Activated CD4-positive, alpha-beta memory T cell treated with anti-CD3 and anti-CD28 coated beads, Interleukin-2, amount 10 ng/mL, durations not matched to agents 7 days and 5 days (primary cell): ENCODE data around the gene ACTR3. TPM values are rescaled to one million over a fixed set of nuclear protein-coding genes. Genes with fewer than 3 reads are reported as not detected.
"Not testable (repeated sequence)": the region's sequence is repeated elsewhere in the genome, so short reads cannot be mapped to it uniquely, and the experiment has no call there.

Experiments used
- CTCF ChIA-PET: fragments of 350-600 bp; sonication (Branson Sonifier 250); formaldehyde crosslinking; loops from one replicate; lab custom pipeline; 2021; ENCODE audit warnings: antibody characterized with exemption, inconsistent platforms; lab: Charles Lee
- POLR2A ChIA-PET: fragments of 350-600 bp; sonication (Branson Sonifier 250); formaldehyde crosslinking; loops from one replicate; lab custom pipeline; 2021; ENCODE audit warnings: antibody characterized with exemption; lab: Charles Lee
- DNase-seq: peaks from one replicate; pipeline ENCODE4 v3.0.0-alpha.2; 2020
- H3K27ac Mint-ChIP-seq: one replicate; pipeline ENCODE4 v1.8.0; 2021; ENCODE audit warnings: mild to moderate bottlenecking, mixed read lengths
- H3K27me3 Mint-ChIP-seq: one replicate; pipeline ENCODE4 v1.8.0; 2021; ENCODE audit warnings: mixed read lengths
- H3K36me3 Mint-ChIP-seq: one replicate; pipeline ENCODE4 v1.8.0; 2021; ENCODE audit warnings: low read depth, mixed read lengths
- H3K4me1 Mint-ChIP-seq: one replicate; pipeline ENCODE4 v1.8.0; 2021; ENCODE audit warnings: mixed read lengths
- H3K4me3 Mint-ChIP-seq: one replicate; pipeline ENCODE4 v1.8.0; 2021; ENCODE audit warnings: mild to moderate bottlenecking, mixed read lengths
- H3K9me3 Mint-ChIP-seq: one replicate; pipeline ENCODE4 v1.8.0; 2021; ENCODE audit warnings: mixed read lengths
- total RNA-seq, 2 experiments: library from RNA; stranded (reverse); gene quantifications; one replicate each; pipeline ENCODE4 v1.2.3, GENCODE V29; 2021

The ACTR3 gene
- total RNA-seq, 2 experiments from 2014 or later: 580 to 592 TPM

DNA sequence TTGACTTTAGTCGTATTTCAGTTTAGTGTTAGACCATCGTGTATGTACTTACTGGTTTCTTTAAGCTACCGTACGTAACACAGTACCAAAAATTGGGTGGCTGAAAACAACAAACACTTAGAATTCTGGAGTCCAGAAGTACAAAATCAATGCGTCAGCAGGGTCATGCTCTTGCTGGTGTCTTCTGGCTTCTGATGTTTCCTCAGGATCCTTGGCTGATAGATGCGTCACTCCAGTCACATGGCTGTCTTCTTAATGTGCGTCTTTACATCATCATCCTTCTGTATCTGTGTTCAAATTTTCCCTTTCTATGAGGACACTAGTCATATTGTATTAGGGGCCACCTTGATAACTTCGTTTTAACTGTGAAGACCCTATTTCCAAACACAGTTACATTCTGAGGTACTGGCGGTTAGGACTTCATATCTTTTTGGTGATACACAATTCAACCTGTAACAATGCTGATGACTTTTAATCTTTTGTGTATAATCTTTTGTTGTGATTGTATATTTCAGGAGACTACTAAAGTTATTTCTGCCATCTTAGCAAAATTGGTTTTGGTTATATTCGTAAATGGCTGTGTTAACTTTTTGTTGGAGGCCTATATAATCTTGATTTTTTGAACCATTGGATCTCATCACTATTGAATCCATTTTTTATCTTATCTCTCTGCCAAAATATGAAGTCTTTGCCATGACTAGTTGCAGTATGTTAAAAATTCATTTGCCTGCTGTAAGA lies 25.4 kb downstream of the ACTR3 start:
- peaks cover 71% of the 10 kb centered on the region for H3K36me3 Mint-ChIP-seq
- no peak overlapping the region for H3K27ac Mint-ChIP-seq

GRCh38 chr2:113918229-113918628 lies 28.3 kb downstream of the ACTR3 start:
- no peak for DNase-seq
- CTCF ChIA-PET: no interaction called here
- POLR2A ChIA-PET: no interaction called here
- H3K27ac Mint-ChIP-seq: no peak overlapping the region
- H3K27me3 Mint-ChIP-seq: no peaks in the 10 kb centered on the region
- H3K4me1 Mint-ChIP-seq: peaks cover 38% of the 10 kb centered on the region
- no peak overlapping the region for H3K4me3 Mint-ChIP-seq
- H3K9me3 Mint-ChIP-seq: no peaks in the 10 kb centered on the region
- H3K36me3 Mint-ChIP-seq: peaks cover 52% of the 10 kb centered on the region

More for the DNA sequence above, 25.4 kb downstream of the ACTR3 start:
- ChIA-PET CTCF (no interaction called here), POLR2A (interaction anchor here (0.6 kb wide), 1 partner anchor 161 kb away, joined by 4 read pairs; no protein-coding TSS in a partner anchor)
- Mint-ChIP-seq H3K4me3 (no peak overlapping the region), H3K4me1 (peaks cover 57% of the 10 kb centered on the region), H3K27me3 (no peaks in the 10 kb centered on the region), H3K9me3 (no peaks in the 10 kb centered on the region)
- DNase-seq: no peak

- H3K9me3 Mint-ChIP-seq: no peaks in the 10 kb centered on the region
- H3K36me3 Mint-ChIP-seq: peaks cover 50% of the 10 kb centered on the region
- DNase-seq: no peak
- no peaks in the 10 kb centered on the region for H3K27me3 Mint-ChIP-seq
- POLR2A ChIA-PET: no interaction called here
- peaks cover 22% of the 10 kb centered on the region for H3K4me1 Mint-ChIP-seq
- no peak overlapping the region for H3K27ac Mint-ChIP-seq
- no peak overlapping the region for H3K4me3 Mint-ChIP-seq
- CTCF ChIA-PET: no interaction called here
Measured at GRCh38 chr2:113920996-113921395, 31.1 kb downstream of the ACTR3 start.

GRCh38 chr2:113922335-113922734 lies 32.4 kb downstream of the ACTR3 start:
- CTCF ChIA-PET: no interaction called here
- H3K4me1 Mint-ChIP-seq: peaks cover 19% of the 10 kb centered on the region

DNA sequence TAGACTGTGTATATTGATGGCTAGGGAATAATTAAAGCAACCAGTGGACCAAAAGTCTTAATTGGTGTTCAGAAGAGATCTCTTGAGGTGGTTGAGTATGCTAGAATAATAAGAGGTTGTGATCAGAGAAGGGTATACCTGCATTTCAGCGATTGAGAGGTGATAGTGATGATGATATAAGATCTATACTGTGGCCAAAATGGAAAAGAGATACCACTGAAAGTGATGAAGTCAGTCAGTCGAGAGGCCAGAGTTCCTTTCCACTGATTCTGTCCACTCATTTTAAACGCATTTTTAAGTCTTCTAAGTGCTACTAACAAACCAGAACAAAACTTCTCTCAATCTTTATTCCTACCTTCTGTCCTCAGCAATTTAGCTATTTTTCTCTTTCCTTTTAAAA lies 32.9 kb downstream of the ACTR3 start:
- Mint-ChIP-seq H3K36me3 (peaks cover 40% of the 10 kb centered on the region), H3K4me3 (no peak overlapping the region), H3K9me3 (no peaks in the 10 kb centered on the region), H3K4me1 (peaks cover 14% of the 10 kb centered on the region), H3K27ac (no peak overlapping the region), H3K27me3 (no peaks in the 10 kb centered on the region)
- ChIA-PET POLR2A (no interaction called here), CTCF (no interaction called here)
- no peak for DNase-seq

More at GRCh38 chr2:113922335-113922734, 32.4 kb downstream of the ACTR3 start:
- DNase-seq: no peak
- no peaks in the 10 kb centered on the region for H3K9me3 Mint-ChIP-seq
- H3K27me3 Mint-ChIP-seq: no peaks in the 10 kb centered on the region
- no peak overlapping the region for H3K27ac Mint-ChIP-seq
- POLR2A ChIA-PET: no interaction called here
- H3K4me3 Mint-ChIP-seq: no peak overlapping the region
- H3K36me3 Mint-ChIP-seq: peaks cover 45% of the 10 kb centered on the region

DNA sequence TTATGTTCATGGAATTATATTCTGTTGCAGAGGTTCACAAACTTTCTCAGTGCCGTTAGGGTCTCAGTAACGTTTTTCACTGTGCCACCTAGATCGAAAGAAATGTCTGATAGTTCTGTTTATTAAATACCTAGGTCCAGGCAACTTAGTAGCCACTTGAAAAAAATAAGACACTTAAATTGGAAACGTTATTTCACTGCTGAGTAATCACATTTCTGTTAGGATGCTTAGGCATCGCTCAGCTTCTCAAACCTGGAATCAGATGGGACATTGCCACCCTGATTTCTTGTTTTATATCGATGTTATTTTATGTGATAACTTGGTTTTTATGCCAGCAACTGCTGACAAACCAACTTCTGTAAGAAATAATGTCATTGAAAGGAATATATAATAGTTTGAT lies 36.0 kb downstream of the ACTR3 start:
- no peaks in the 10 kb centered on the region for H3K9me3 Mint-ChIP-seq
- peaks cover 17% of the 10 kb centered on the region for H3K4me1 Mint-ChIP-seq
- H3K4me3 Mint-ChIP-seq: no peak overlapping the region
- no peak overlapping the region for H3K27ac Mint-ChIP-seq
- H3K27me3 Mint-ChIP-seq: no peaks in the 10 kb centered on the region
- H3K36me3 Mint-ChIP-seq: peaks cover 51% of the 10 kb centered on the region
- ChIA-PET CTCF (no interaction called here), POLR2A (no interaction called here)
- no peak for DNase-seq

GRCh38 chr2:113926314-113926713 lies 36.4 kb downstream of the ACTR3 start:
- no peak for DNase-seq
- Mint-ChIP-seq H3K4me3 (no peak overlapping the region), H3K9me3 (no peaks in the 10 kb centered on the region), H3K27ac (no peak overlapping the region), H3K4me1 (peaks cover 17% of the 10 kb centered on the region), H3K27me3 (no peaks in the 10 kb centered on the region), H3K36me3 (peaks cover 53% of the 10 kb centered on the region)
- CTCF ChIA-PET: no interaction called here
- POLR2A ChIA-PET: no interaction called here

DNA sequence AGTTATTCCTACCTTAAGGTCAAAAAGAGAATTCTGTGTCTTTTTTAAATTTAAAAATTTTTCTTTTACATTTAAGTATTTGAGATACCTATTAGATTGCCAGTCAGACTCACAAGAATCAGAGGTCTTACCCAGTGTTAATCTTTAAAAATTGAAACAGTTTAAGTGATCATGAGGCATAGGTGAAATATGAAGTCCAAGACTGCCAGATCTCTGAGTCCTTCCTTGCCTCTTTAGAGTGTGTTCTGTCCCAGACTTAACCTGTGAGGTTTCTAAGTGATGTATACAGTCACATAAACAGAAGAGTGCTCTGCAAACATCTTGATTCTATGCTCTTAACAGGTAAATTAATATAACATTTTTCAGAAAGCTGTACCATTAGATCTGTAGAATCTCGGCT lies 40.6 kb downstream of the ACTR3 start:
- no peaks in the 10 kb centered on the region for H3K9me3 Mint-ChIP-seq
- no peaks in the 10 kb centered on the region for H3K27me3 Mint-ChIP-seq
- no peak overlapping the region for H3K4me3 Mint-ChIP-seq
- POLR2A ChIA-PET: interaction anchor here (1.2 kb wide), 1 partner anchor 18 kb away, joined by 3 read pairs; no protein-coding TSS in a partner anchor
- CTCF ChIA-PET: no interaction called here
- H3K27ac Mint-ChIP-seq: no peak overlapping the region
- no peak for DNase-seq
- H3K36me3 Mint-ChIP-seq: peaks cover 66% of the 10 kb centered on the region
- peaks cover 17% of the 10 kb centered on the region for H3K4me1 Mint-ChIP-seq

DNA sequence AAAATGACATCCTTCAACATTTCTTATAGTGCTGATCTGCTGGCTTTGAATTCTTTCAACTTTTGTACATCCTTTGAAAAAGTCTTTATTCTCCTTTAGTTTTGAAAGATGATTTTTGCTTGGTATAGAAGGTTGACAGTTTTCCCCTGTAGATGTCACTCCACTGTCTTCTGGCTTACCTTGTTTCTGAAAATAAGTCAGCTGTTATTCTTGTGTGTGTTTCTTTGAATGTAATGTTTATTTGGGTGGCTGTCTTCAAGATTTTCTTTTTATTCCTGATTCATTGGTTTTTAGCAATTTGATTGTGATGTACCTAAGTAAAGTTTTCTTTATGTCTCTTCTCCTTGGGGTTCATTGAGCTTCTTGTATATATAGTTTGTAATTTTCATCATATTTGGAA lies 47.6 kb downstream of the ACTR3 start:
- no peaks in the 10 kb centered on the region for H3K27me3 Mint-ChIP-seq
- H3K4me3 Mint-ChIP-seq: no peak overlapping the region
- peaks cover 4% of the 10 kb centered on the region for H3K9me3 Mint-ChIP-seq
- H3K4me1 Mint-ChIP-seq: peaks cover 8% of the 10 kb centered on the region
- no peak overlapping the region for H3K27ac Mint-ChIP-seq
- peaks cover 70% of the 10 kb centered on the region for H3K36me3 Mint-ChIP-seq
- ChIA-PET POLR2A (interaction anchor here (1.2 kb wide), 1 partner anchor 10 kb away, joined by 5 read pairs; no protein-coding TSS in a partner anchor), CTCF (interaction anchor here (0.7 to 0.8 kb wide), 2 partner anchors 9 to 13 kb away, joined by 3 read pairs; no protein-coding TSS in a partner anchor)
- no peak for DNase-seq

DNA sequence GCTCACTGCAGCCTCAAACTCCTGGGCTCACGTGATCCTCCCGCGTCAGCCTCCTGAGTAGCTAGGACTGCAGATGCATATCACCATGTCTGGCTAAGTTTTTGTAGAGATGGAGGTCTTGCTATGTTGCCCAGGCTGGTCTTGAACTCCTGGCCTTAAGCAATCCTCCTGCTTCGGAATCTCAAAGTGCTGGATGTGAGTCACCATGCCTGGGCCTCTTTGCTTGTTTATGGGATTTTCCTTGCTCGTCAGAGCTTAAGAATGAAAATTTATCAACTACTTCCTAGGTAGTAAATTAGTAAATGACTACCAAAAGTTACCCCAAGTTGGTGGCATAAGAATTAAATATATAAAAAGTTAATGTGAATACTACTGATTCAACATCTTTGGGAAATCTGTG lies 51.0 kb downstream of the ACTR3 start:
- ChIA-PET CTCF (no interaction called here), POLR2A (no interaction called here)
- Mint-ChIP-seq H3K27ac (no peak overlapping the region), H3K27me3 (no peaks in the 10 kb centered on the region), H3K9me3 (peaks cover 4% of the 10 kb centered on the region), H3K4me3 (no peak overlapping the region), H3K4me1 (peaks cover 4% of the 10 kb centered on the region), H3K36me3 (peaks cover 50% of the 10 kb centered on the region)
- no peak for DNase-seq

GRCh38 chr2:113945784-113946183 lies 55.9 kb downstream of the ACTR3 start:
- not testable (repeated sequence) for H3K9me3 Mint-ChIP-seq, H3K4me1 Mint-ChIP-seq, H3K4me3 Mint-ChIP-seq, H3K27ac Mint-ChIP-seq, DNase-seq, H3K27me3 Mint-ChIP-seq
- H3K36me3 Mint-ChIP-seq: peaks cover 45% of the 10 kb centered on the region
- ChIA-PET POLR2A (interaction anchor here (1.2 to 4.0 kb wide), 4 partner anchors 11 to 50 kb away, joined by 3 to 22 read pairs (median 4); no protein-coding TSS in a partner anchor), CTCF (interaction anchor here (1.2 kb wide), 1 partner anchor 33 kb away, joined by 3 read pairs; no protein-coding TSS in a partner anchor)

DNA sequence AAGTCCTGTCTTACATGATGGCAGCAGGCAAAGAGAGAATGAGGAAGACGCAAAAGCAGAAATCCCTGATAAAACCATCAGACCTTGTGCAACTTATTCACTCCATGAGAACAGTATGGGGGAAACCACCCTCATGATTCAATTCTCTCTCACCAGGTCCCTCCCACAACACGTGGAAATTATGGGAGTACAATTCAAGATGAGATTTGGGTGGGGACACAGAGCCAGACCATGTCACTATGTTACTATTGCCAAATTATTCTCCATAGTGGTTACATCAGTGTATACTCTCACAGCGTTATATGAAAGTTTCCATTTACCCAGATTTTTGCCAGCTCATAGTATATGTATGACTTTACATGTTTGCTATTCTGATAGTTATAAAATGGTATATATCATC lies 61.0 kb downstream of the ACTR3 start:
- POLR2A ChIA-PET, H3K27ac Mint-ChIP-seq, H3K4me1 Mint-ChIP-seq, DNase-seq, H3K9me3 Mint-ChIP-seq, CTCF ChIA-PET, H3K4me3 Mint-ChIP-seq, H3K27me3 Mint-ChIP-seq: not testable (repeated sequence)
- peaks cover 65% of the 10 kb centered on the region for H3K36me3 Mint-ChIP-seq

DNA sequence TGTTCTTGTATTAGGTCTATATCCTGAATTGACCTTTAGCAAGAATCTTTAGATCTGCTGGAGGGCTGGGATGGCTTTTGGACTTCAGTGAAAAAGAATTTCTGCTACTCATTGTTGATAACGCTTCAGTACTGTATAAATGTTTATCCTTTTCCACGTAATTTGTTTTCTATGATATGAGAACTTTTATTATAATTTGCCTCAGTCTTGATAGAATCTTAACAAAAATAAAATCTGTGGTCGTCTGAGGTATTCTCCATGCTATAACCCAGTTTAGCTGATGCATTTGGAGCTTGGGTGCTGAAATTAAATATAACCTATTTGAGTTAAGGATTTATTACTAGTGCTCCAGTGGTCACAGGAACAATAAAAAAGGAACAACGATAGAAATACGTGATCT lies 71.1 kb downstream of the ACTR3 start:
- CTCF ChIA-PET: interaction anchor here (1.1 kb wide), 1 partner anchor 18 kb away, joined by 3 read pairs; no protein-coding TSS in a partner anchor
- H3K27ac Mint-ChIP-seq: no peak overlapping the region
- peaks cover 56% of the 10 kb centered on the region for H3K36me3 Mint-ChIP-seq
- POLR2A ChIA-PET: interaction anchor here (1.3 kb wide), 1 partner anchor 18 kb away, joined by 4 read pairs; no protein-coding TSS in a partner anchor
- H3K9me3 Mint-ChIP-seq: no peaks in the 10 kb centered on the region
- H3K4me1 Mint-ChIP-seq: peaks cover 2% of the 10 kb centered on the region
- no peak overlapping the region for H3K4me3 Mint-ChIP-seq
- DNase-seq: no peak
- no peaks in the 10 kb centered on the region for H3K27me3 Mint-ChIP-seq
